ENCODE results near the gene TELO2.

TELO2 gene

GRCh38 chr16:1446296-1447080, 46.7 kb upstream of the TELO2 start:
- no peak for TF ChIP-seq CTCF (IDR thresholded peaks at IDR 0.05; ENCODE audit: borderline replicate concordance, control extremely low read depth, extremely low read depth, insufficient read depth, missing control alignments)
- no peak for DNase-seq (ENCODE audit: low spot score)
- in situ Hi-C loops (cut with MboI; ENCODE audit: low sequenced_read_pairs, unreplicated experiment) = no loop called here

- in situ Hi-C loops (cut with MboI; ENCODE audit: low sequenced_read_pairs, unreplicated experiment) = no loop called here
- TF ChIP-seq CTCF (IDR thresholded peaks at IDR 0.05; ENCODE audit: borderline replicate concordance, control extremely low read depth, extremely low read depth, insufficient read depth, missing control alignments) = no peak
- DNase-seq (ENCODE audit: low spot score) = no peak
Observed at GRCh38 chr16:1447965-1448364, 45.2 kb upstream of the TELO2 start.

GRCh38 chr16:1448536-1449116, 44.5 kb upstream of the TELO2 start:
- in situ Hi-C loops (cut with MboI; ENCODE audit: low sequenced_read_pairs, unreplicated experiment) = no loop called here
- TF ChIP-seq CTCF (IDR thresholded peaks at IDR 0.05; ENCODE audit: borderline replicate concordance, control extremely low read depth, extremely low read depth, insufficient read depth, missing control alignments) = no peak
- no peak for DNase-seq (ENCODE audit: low spot score)

- no peak for TF ChIP-seq CTCF (IDR thresholded peaks at IDR 0.05; ENCODE audit: borderline replicate concordance, control extremely low read depth, extremely low read depth, insufficient read depth, missing control alignments)
- in situ Hi-C loops (cut with MboI; ENCODE audit: low sequenced_read_pairs, unreplicated experiment) = no loop called here
- DNase-seq (ENCODE audit: low spot score) = no peak
Observed at GRCh38 chr16:1449201-1449788, 43.9 kb upstream of the TELO2 start.

GRCh38 chr16:1450218-1450617, 42.9 kb upstream of the TELO2 start:
- in situ Hi-C loops (cut with MboI; ENCODE audit: low sequenced_read_pairs, unreplicated experiment) = no loop called here
- no peak for DNase-seq (ENCODE audit: low spot score)
- TF ChIP-seq CTCF (IDR thresholded peaks at IDR 0.05; ENCODE audit: borderline replicate concordance, control extremely low read depth, extremely low read depth, insufficient read depth, missing control alignments) = no peak

GRCh38 chr16:1450841-1451240, 42.3 kb upstream of the TELO2 start:
- in situ Hi-C loops (cut with MboI; ENCODE audit: low sequenced_read_pairs, unreplicated experiment) = no loop called here
- no peak for TF ChIP-seq CTCF (IDR thresholded peaks at IDR 0.05; ENCODE audit: borderline replicate concordance, control extremely low read depth, extremely low read depth, insufficient read depth, missing control alignments)
- no peak for DNase-seq (ENCODE audit: low spot score)
